GM10266 (cell line): Measurements from ENCODE around the gene CXCL16.

Experiments
- DNase-seq: peaks from one replicate; pipeline ENCODE4 v3.0.0; 2012; ENCODE audit errors: extremely low spot score
- TF ChIP-seq, protein P1 (sequence below): IDR thresholded peaks from 2 replicates; pipeline ENCODE4 v1.5.1; 2012; ENCODE audit warnings: mild to moderate bottlenecking, low read depth; ENCODE audit not compliant: control insufficient read depth, insufficient read depth; ENCODE audit errors: missing control alignments

Gene CXCL16

DNA sequence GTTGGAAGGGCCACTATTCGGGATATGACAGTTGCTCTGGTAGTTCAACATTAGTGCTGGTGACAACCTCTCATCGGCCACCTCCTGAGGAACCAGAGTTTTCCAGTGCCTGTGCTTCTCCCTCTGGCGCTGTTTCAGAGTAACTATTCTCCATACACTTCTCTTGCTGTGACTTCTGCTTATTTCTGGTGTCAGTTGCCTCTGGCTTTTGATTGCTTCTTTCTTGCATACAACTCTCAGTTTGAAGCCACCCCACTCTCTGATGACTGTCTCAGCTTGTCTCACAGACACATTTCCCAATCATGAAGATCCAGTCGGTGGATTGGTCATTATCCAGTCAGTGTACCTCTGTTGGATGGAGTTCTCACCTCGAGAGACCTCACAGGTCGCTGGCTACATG, 28.6 kb upstream of the CXCL16 start:
- no peak for DNase-seq
- TF ChIP-seq, protein P1, sequence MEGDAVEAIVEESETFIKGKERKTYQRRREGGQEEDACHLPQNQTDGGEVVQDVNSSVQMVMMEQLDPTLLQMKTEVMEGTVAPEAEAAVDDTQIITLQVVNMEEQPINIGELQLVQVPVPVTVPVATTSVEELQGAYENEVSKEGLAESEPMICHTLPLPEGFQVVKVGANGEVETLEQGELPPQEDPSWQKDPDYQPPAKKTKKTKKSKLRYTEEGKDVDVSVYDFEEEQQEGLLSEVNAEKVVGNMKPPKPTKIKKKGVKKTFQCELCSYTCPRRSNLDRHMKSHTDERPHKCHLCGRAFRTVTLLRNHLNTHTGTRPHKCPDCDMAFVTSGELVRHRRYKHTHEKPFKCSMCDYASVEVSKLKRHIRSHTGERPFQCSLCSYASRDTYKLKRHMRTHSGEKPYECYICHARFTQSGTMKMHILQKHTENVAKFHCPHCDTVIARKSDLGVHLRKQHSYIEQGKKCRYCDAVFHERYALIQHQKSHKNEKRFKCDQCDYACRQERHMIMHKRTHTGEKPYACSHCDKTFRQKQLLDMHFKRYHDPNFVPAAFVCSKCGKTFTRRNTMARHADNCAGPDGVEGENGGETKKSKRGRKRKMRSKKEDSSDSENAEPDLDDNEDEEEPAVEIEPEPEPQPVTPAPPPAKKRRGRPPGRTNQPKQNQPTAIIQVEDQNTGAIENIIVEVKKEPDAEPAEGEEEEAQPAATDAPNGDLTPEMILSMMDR: no peak

DNA sequence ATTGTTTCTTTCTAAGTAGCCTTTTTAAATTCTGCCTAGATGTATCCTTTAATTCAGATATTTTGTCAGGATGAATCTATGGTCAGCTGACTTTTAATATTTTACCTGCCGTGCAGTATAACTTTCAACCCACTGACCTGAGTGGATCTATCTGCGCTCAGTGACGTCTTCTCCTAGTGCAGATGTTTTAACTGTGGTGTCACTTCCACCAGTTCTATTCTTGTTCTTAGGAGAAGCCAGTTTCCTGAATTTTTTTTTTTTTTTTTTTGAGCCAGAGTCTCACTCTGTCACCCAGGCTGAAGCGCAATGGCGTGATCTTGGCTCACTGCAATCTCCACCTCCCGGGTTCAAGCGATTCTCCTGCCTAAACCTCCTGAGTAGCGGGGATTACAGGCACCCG, 27.0 kb upstream of the CXCL16 start:
- TF ChIP-seq, protein P1: no peak
- no peak for DNase-seq

DNA sequence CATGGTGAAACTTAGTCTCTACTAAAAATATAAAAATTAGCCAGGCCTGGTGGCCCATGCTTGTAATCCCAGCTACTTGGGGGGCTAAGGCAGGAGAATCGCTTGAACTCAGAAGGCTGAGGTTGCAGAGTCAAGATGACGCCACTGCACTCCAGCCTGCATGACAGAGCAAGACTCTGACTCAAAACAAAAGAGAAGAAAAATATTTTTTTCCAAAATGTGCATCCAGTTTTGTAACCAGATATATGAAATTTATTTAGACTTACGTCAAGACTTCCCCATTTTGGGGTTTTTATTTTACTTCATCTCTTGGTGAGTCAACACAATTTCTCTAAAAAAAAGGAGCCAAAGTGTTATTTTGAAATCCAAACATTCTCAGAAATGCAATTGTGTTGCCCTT, 26.5 kb upstream of the CXCL16 start:
- TF ChIP-seq, protein P1: no peak
- no peak for DNase-seq

DNA sequence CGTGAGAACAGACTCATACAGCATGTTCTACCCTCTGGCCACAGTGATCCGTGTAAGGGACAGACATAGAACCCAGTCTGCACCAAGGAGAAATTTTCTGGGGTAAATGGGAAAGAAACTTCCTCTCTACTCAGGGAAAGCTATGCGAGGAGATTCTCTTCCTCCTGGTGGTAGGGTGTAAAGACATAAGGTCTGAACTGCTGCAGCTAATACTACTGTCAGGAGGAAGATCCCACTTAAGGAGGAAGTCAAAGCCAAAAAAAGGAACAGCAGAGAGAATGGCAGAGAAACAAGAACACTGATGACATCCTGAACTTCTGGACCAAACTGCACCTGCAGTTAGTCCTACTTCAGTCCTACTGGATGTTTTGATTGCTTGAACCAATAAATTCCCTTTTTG, 24.9 kb upstream of the CXCL16 start:
- TF ChIP-seq, protein P1: no peak
- no peak for DNase-seq

DNA sequence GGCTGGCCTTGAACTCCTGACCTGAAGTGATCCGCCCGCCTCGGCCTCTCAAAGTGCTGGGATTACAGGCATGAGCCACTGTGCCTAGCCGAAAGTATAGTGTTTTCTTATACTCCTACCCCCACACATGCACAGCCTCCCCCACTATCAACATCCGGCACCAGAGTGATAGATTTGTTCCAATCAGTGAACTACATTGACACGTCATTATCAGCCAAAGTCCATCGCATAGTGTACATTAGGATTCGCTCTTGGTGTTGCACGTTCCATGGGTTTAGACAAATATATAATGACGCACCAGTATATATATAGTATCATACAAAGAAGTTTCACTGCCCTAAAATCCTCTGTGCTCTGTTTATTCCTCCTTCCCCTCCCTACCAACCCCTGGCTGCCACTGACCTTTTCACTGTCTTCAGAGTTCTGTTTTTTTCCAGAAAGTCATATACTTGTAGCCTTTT, 20.1 kb upstream of the CXCL16 start:
- TF ChIP-seq, protein P1: no peak
- DNase-seq: no peak

DNA sequence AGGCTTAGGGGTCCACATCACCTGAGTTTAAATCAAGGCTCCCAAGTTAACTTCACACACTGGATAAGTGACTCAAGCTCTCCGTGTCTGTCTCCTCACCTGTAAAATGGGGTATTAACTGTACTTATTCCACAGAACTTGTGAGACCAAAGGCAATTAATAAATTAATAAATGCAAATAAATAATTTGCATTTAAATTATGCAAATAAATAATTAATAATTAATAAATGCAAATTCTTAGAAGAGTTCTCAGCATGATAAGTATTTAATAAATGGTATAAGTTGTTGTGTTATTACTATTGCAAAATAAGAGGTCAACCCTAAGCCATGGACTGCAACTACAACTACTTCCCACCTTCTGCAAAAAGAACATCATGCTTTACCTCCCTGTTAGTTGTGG, 13.7 kb upstream of the CXCL16 start:
- DNase-seq: no peak
- TF ChIP-seq, protein P1: no peak

DNA sequence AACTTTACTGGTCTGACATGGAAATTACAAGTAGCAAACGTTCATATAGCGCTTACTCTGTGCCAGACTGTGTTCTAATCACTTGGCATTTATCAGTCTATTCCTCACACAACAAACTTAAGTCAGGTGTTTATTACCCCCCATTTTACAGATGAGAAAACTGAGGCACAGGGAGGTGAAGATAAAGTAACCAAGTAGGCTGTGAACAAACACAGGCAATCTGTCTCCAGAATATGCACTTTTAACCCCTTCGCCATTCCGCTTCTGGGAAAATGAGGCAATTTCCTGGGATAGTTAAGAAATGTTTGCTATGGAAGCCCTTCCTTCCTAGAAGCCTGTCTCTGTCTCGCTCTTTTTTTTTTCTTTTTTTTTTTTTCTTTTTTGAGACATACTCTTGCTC, 12.2 kb upstream of the CXCL16 start:
- DNase-seq: no peak
- TF ChIP-seq, protein P1: no peak
